GM21367 (cell line): ENCODE data around the gene KDM3A.

Experiments
- ATAC-seq: cut with Tn5 transposase; IDR thresholded peaks from one replicate; pipeline ENCODE4 v1.9.1; 2021; ENCODE audit not compliant: unreplicated experiment

The KDM3A gene

GRCh38 chr2:86440631-86441391, at the start of gene KDM3A:
Gene KDM3A, plus strand, starts transcription at chr2:86441371. Its CDS starts 677 bp downstream, at chr2:86442048.
- peak; percentile 76 for ATAC-seq

GRCh38 chr2:86392873-86393518, 48.2 kb upstream of the KDM3A start:
- ATAC-seq = no peak

- ATAC-seq = no peak
Observed at GRCh38 chr2:86393521-86394491, 47.4 kb upstream of the KDM3A start.

GRCh38 chr2:86396291-86396785, 44.8 kb upstream of the KDM3A start:
- no peak for ATAC-seq

- no peak for ATAC-seq
Observed at GRCh38 chr2:86397986-86398385, 43.2 kb upstream of the KDM3A start.

GRCh38 chr2:86398500-86399474, 42.4 kb upstream of the KDM3A start:
- ATAC-seq = no peak

GRCh38 chr2:86400321-86400720, 40.9 kb upstream of the KDM3A start:
- no peak for ATAC-seq

- ATAC-seq = no peak
Observed at GRCh38 chr2:86410581-86410980, 30.6 kb upstream of the KDM3A start.

- ATAC-seq = no peak
Observed at GRCh38 chr2:86411396-86411795, 29.8 kb upstream of the KDM3A start.

- ATAC-seq = no peak
Observed at GRCh38 chr2:86412007-86412406, 29.2 kb upstream of the KDM3A start.

- no peak for ATAC-seq
Observed at GRCh38 chr2:86413296-86414094, 27.7 kb upstream of the KDM3A start.

GRCh38 chr2:86414996-86415395, 26.2 kb upstream of the KDM3A start:
- no peak for ATAC-seq

- no peak for ATAC-seq
Observed at GRCh38 chr2:86416146-86416545, 25.0 kb upstream of the KDM3A start.

GRCh38 chr2:86417961-86418360, 23.2 kb upstream of the KDM3A start:
- no peak for ATAC-seq

GRCh38 chr2:86420913-86421312, 20.3 kb upstream of the KDM3A start:
- ATAC-seq = no peak

- no peak for ATAC-seq
Observed at GRCh38 chr2:86426271-86426670, 14.9 kb upstream of the KDM3A start.

- ATAC-seq = no peak
Observed at GRCh38 chr2:86429335-86429734, 11.8 kb upstream of the KDM3A start.

GRCh38 chr2:86430368-86430767, 10.8 kb upstream of the KDM3A start:
- no peak for ATAC-seq

- no peak for ATAC-seq
Observed at GRCh38 chr2:86433137-86433536, 8.0 kb upstream of the KDM3A start.
